CD14-positive monocyte (primary cell): ENCODE results near the gene CCNI. TPM values are rescaled to one million over a fixed set of nuclear protein-coding genes. Genes with fewer than 3 reads are reported as not detected.
A peak's percentile ranks its signal among the peaks of the same experiment; 100 is the strongest.

Experiments used
- DNase-seq, 3 donors: peaks; one replicate each; pipeline ENCODE4 v3.0.0-alpha.2; 2011 to 2022
- H2AFZ ChIP-seq: 2 replicates; pipeline ENCODE4 v1.6.0; 2012; ENCODE audit warnings: mild to moderate bottlenecking, low read depth, low read length, inconsistent platforms; ENCODE audit not compliant: insufficient read depth, poor library complexity, severe bottlenecking
- H3K27ac ChIP-seq, 2 donors: 1 replicate in 1 of 2; 2 replicates in 1 of 2; pipeline ENCODE4 v1.5.1; 2012 to 2013; ENCODE audit warnings: low read length in 2 of 2, control low read depth in 1 of 2, inconsistent platforms in 1 of 2, low read depth in 1 of 2, mild to moderate bottlenecking in 1 of 2
- H3K27me3 ChIP-seq, 2 donors: one replicate each; pipeline versions ENCODE4 v1.6.0 to v1.6.1; 2011 to 2013; ENCODE audit warnings: low read length in 2 of 2; ENCODE audit not compliant: control insufficient read depth in 2 of 2, insufficient read depth in 2 of 2
- H3K36me3 ChIP-seq, 2 donors: replicated peaks in 1 of 2; 1 replicate in 1 of 2; 2 replicates in 1 of 2; pipeline versions ENCODE4 v1.5.1 to v1.6.1; 2012 to 2013; ENCODE audit warnings: low read length in 2 of 2, control low read depth in 1 of 2, inconsistent platforms in 1 of 2, mild to moderate bottlenecking in 1 of 2; ENCODE audit not compliant: insufficient read depth in 2 of 2, control insufficient read depth in 1 of 2
- H3K4me1 ChIP-seq, 2 donors: 1 replicate in 1 of 2; 2 replicates in 1 of 2; pipeline versions ENCODE4 v1.5.1 to v1.6.1; 2012 to 2013; ENCODE audit warnings: low read length in 2 of 2, control low read depth in 1 of 2, inconsistent platforms in 1 of 2, mild to moderate bottlenecking in 1 of 2, moderate library complexity in 1 of 2; ENCODE audit not compliant: insufficient read depth in 2 of 2, control insufficient read depth in 1 of 2
- H3K4me2 ChIP-seq: replicated peaks from 2 replicates; pipeline ENCODE3; 2012; ENCODE audit warnings: low read length, moderate library complexity, mild to moderate bottlenecking; ENCODE audit not compliant: poor library complexity, severe bottlenecking; ENCODE audit errors: extremely low read depth
- H3K4me3 ChIP-seq, 3 experiments: fragments of 200-600 bp in 1 of 3; sonication (generic) in 1 of 3; replicated peaks in 1 of 3; 1 replicate in 2 of 3; 2 replicates in 1 of 3; pipeline ENCODE4 v1.5.1; 2011 to 2013; ENCODE audit warnings: low read length in 3 of 3, mild to moderate bottlenecking in 3 of 3, control low read depth in 2 of 3, low read depth in 2 of 3, inconsistent platforms in 1 of 3, moderate library complexity in 1 of 3
- H3K79me2 ChIP-seq: 2 replicates; pipeline ENCODE4 v1.6.0; 2012; ENCODE audit warnings: mild to moderate bottlenecking, control low read depth, inconsistent platforms, low read length, moderate library complexity; ENCODE audit not compliant: insufficient read depth
- H3K9ac ChIP-seq: 2 replicates; pipeline ENCODE4 v1.6.0; 2017; ENCODE audit warnings: low read length, mild to moderate bottlenecking; ENCODE audit not compliant: insufficient read depth, poor library complexity, severe bottlenecking
- H3K9me3 ChIP-seq, 2 donors: replicated peaks in 1 of 2; 1 replicate in 1 of 2; 2 replicates in 1 of 2; pipeline versions ENCODE4 v1.5.1 to v1.6.1; 2012 to 2013; ENCODE audit warnings: low read length in 2 of 2, control low read depth in 1 of 2; ENCODE audit not compliant: control insufficient read depth in 1 of 2, insufficient read depth in 1 of 2
- H4K20me1 ChIP-seq: 2 replicates; pipeline ENCODE4 v1.6.0; 2012; ENCODE audit warnings: mild to moderate bottlenecking, low read length, control low read depth, moderate library complexity; ENCODE audit not compliant: insufficient read depth
- H3K27ac Mint-ChIP-seq, 7 donors: one replicate each; pipeline ENCODE4 v1.8.0; 2020; ENCODE audit warnings: mild to moderate bottlenecking in 7 of 7, mixed read lengths in 7 of 7, moderate library complexity in 6 of 7, inconsistent platforms in 2 of 7
- H3K27me3 Mint-ChIP-seq, 3 donors: one replicate each; pipeline ENCODE4 v1.8.0; 2021 to 2022; ENCODE audit warnings: low read depth in 3 of 3, mild to moderate bottlenecking in 3 of 3, mixed read lengths in 3 of 3, moderate library complexity in 3 of 3, inconsistent platforms in 1 of 3
- H3K36me3 Mint-ChIP-seq, 2 donors: one replicate each; pipeline ENCODE4 v1.8.0; 2020; ENCODE audit warnings: mixed read lengths in 2 of 2, inconsistent platforms in 1 of 2, mild to moderate bottlenecking in 1 of 2
- H3K4me1 Mint-ChIP-seq: one replicate; pipeline ENCODE4 v1.8.0; 2020; ENCODE audit warnings: mild to moderate bottlenecking, mixed read lengths
- H3K4me3 Mint-ChIP-seq, 2 donors: one replicate each; pipeline ENCODE4 v1.8.0; 2020; ENCODE audit warnings: mild to moderate bottlenecking in 2 of 2, mixed read lengths in 2 of 2, moderate library complexity in 1 of 2
- H3K9me3 Mint-ChIP-seq, 7 donors: one replicate each; pipeline ENCODE4 v1.8.0; 2020 to 2022; ENCODE audit warnings: mixed read lengths in 7 of 7, mild to moderate bottlenecking in 6 of 7, moderate library complexity in 6 of 7, inconsistent platforms in 2 of 7
- CTCF ChIP-seq: fragments of 200-600 bp; IDR thresholded peaks from one replicate; pipeline ENCODE4 v1.8.0; 2022; ENCODE audit warnings: antibody characterized with exemption, mild to moderate bottlenecking
- whole genome bisulfite sequencing: methylation state at CpG from one replicate; pipeline ENCODE4 v1.1.5; 2013; ENCODE audit warnings: missing lambda C conversion rate; ENCODE audit not compliant: insufficient coverage; 5-methylcytosine and 5-hydroxymethylcytosine counted together
- intact Hi-C, 2 donors: fragments of 100-400 bp; cut with micrococcal nuclease; formaldehyde crosslinking; loops; one replicate each; pipeline versions ENCODE4 v1.15.0 to v1.15.1; 2023
- polyA plus RNA-seq, 3 donors: library from polyadenylated mRNA; depleted of rRNA in 1 of 3; unstranded in 2 of 3; stranded (reverse) in 1 of 3; fragments of 300-500 nt in 2 of 3; fragments of >200 nt in 1 of 3; fragmentation: Illumina TruSeq in 2 of 3; gene quantifications; 1 replicate in 2 of 3; 2 replicates in 1 of 3; pipeline ENCODE4 v1.2.3, GENCODE V29; 2012 to 2021

CCNI gene
- polyA plus RNA-seq, 3 donors, result 106 to 264 (median 171) TPM

DNA sequence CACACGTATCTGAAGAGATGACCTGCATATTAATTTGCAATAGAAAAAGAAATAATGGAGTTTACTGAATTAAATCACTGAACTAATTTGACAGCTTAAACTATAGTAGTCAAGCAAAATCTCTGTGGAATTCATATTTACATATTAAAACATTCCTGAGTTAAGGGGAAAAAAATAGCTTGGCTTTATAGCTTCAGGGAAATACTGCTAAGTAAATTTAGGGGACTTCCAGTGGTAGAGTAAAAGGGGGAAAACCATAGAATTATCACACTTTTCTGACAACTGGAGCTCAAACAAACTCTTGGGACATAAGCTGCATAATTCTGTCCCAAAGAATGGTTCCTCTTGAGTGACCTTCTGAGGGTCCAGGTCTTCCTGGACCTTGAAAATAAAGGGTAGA is 28.6 kb upstream of the CCNI start:
- Mint-ChIP-seq H3K27ac (no peak overlapping the region), H3K4me1 (peaks cover 14% of the 10 kb centered on the region), H3K9me3 (no peaks in the 10 kb centered on the region), H3K4me3 (no peak overlapping the region), H3K36me3 (no peaks in the 10 kb centered on the region), H3K27me3 (peaks cover 0 to 2% (median 2%) of the 10 kb centered on the region in 3 donors)
- Histone ChIP-seq H3K4me3 (no peak overlapping the region), H3K79me2 (no peaks in the 10 kb centered on the region), H3K36me3 (no peaks in the 10 kb centered on the region), H2AFZ (no peak overlapping the region), H3K4me2 (no peak overlapping the region), H3K27me3 (no peaks in the 10 kb centered on the region), H3K9ac (no peak overlapping the region), H3K27ac (no peak overlapping the region), H3K9me3 (no peaks in the 10 kb centered on the region), H3K4me1 (peaks cover 4% of the 10 kb centered on the region in 2 donors), H4K20me1 (no peaks in the 10 kb centered on the region)
- peak in 1 of 3 donors; percentile 15 for DNase-seq
- intact Hi-C loops, result no loop called here
- no peak for TF ChIP-seq CTCF
- WGBS, result no CpG with 5 or more reads among the region's 1 CpG

- Histone ChIP-seq H3K36me3 (no peaks in the 10 kb centered on the region), H3K9ac (no peak overlapping the region), H3K9me3 (no peaks in the 10 kb centered on the region), H3K4me3 (no peak overlapping the region), H3K4me1 (peaks cover 11 to 12% of the 10 kb centered on the region in 2 donors), H3K4me2 (no peak overlapping the region), H4K20me1 (no peaks in the 10 kb centered on the region), H3K79me2 (no peaks in the 10 kb centered on the region), H2AFZ (peak overlapping the region; percentile 21), H3K27me3 (no peaks in the 10 kb centered on the region), H3K27ac (no peak overlapping the region)
- Mint-ChIP-seq H3K4me1 (peaks cover 31% of the 10 kb centered on the region), H3K4me3 (no peak overlapping the region), H3K27me3 (no peaks in the 10 kb centered on the region), H3K9me3 (no peaks in the 10 kb centered on the region), H3K36me3 (no peaks in the 10 kb centered on the region), H3K27ac (no peak overlapping the region)
- intact Hi-C loops, result no loop called here
- WGBS, result 0% methylated on average over 2 of the region's 2 CpGs
- no peak for TF ChIP-seq CTCF
- DNase-seq, result no peak
These were observed 24.4 kb upstream of the CCNI start for GRCh38 chr4:77100234-77100633.
